NT2/D1 (cell line): ENCODE results near the gene NRP1.

Experiments
- DNase-seq: peaks from one replicate; pipeline ENCODE4 v3.0.0-alpha.2; 2011; ENCODE audit warnings: low read depth, low spot score
- H3K27me3 ChIP-seq: 2 replicates; pipeline ENCODE4 v1.6.0; 2011; ENCODE audit warnings: mild to moderate bottlenecking; ENCODE audit not compliant: insufficient read length, insufficient read depth
- H3K36me3 ChIP-seq: 2 replicates; pipeline ENCODE4 v1.6.1; 2011; ENCODE audit warnings: mild to moderate bottlenecking, low read length, mixed read lengths; ENCODE audit not compliant: insufficient read depth, insufficient read length
- H3K4me1 ChIP-seq: 2 replicates; pipeline ENCODE4 v1.5.1; 2011; ENCODE audit not compliant: insufficient read depth, insufficient read length
- H3K4me3 ChIP-seq: 2 replicates; pipeline ENCODE4 v1.5.1; 2011; ENCODE audit warnings: low read depth; ENCODE audit not compliant: insufficient read length
- H3K9ac ChIP-seq: 2 replicates; pipeline ENCODE4 v1.6.0; 2011; ENCODE audit warnings: low read depth; ENCODE audit not compliant: insufficient read length
- H3K9me3 ChIP-seq: 2 replicates; pipeline ENCODE4 v1.5.1; 2011; ENCODE audit warnings: mild to moderate bottlenecking, low read length; ENCODE audit not compliant: insufficient read depth
- SUZ12 ChIP-seq: IDR thresholded peaks from 2 replicates; pipeline ENCODE4 v1.6.1; 2011; ENCODE audit not compliant: insufficient read length, insufficient read depth; ENCODE audit errors: extremely low read depth
- YY1 ChIP-seq: IDR thresholded peaks from 2 replicates; pipeline ENCODE4 v1.6.1; 2011; ENCODE audit not compliant: insufficient read length, insufficient read depth
- ZNF274 ChIP-seq: IDR thresholded peaks from 2 replicates; pipeline ENCODE4 v1.6.1; 2011; ENCODE audit warnings: mild to moderate bottlenecking, low read depth, low read length

NRP1 gene

GRCh38 chr10:33376476-33376875 lies 42.0 kb upstream of the NRP1 start:
- H3K27me3 ChIP-seq, result no peaks in the 10 kb centered on the region
- no peak for TF ChIP-seq SUZ12
- no peak for TF ChIP-seq ZNF274
- TF ChIP-seq YY1, result no peak
- H3K4me3 ChIP-seq, result no peak overlapping the region
- no peaks in the 10 kb centered on the region for H3K4me1 ChIP-seq
- DNase-seq, result no peak
- no peaks in the 10 kb centered on the region for H3K9me3 ChIP-seq
- no peak overlapping the region for H3K9ac ChIP-seq
- no peaks in the 10 kb centered on the region for H3K36me3 ChIP-seq

DNA sequence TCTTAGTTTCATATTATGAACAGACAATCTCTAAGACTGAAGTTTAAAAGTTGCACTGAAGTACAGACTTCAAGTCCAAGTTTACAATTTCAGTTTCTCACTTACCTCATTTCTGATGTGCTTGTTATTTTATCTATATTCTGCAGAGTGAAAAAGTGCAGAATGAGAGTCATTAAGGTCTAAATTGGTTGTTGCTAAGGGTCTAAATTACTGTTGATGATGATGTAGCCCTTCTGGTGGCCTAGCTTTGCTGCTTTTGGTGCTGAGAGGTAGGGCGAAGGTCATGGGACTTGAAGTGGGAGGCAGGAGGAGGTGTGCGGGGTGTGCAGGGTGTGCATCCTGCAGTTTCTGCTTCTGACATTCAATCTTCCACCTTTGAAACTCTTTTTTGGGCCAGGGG lies 38.8 kb upstream of the NRP1 start:
- H3K4me3 ChIP-seq, result no peak overlapping the region
- DNase-seq, result no peak
- H3K9ac ChIP-seq, result no peak overlapping the region
- no peaks in the 10 kb centered on the region for H3K27me3 ChIP-seq
- no peaks in the 10 kb centered on the region for H3K4me1 ChIP-seq
- no peaks in the 10 kb centered on the region for H3K36me3 ChIP-seq
- TF ChIP-seq YY1 (no peak), ZNF274 (no peak), SUZ12 (no peak)
- no peaks in the 10 kb centered on the region for H3K9me3 ChIP-seq

GRCh38 chr10:33371234-33371633 lies 36.8 kb upstream of the NRP1 start:
- Histone ChIP-seq H3K27me3 (no peaks in the 10 kb centered on the region), H3K9ac (no peak overlapping the region), H3K4me1 (no peaks in the 10 kb centered on the region), H3K9me3 (peaks cover 11% of the 10 kb centered on the region), H3K36me3 (no peaks in the 10 kb centered on the region), H3K4me3 (no peak overlapping the region)
- no peak for DNase-seq
- TF ChIP-seq SUZ12 (no peak), ZNF274 (no peak), YY1 (no peak)

- TF ChIP-seq ZNF274 (no peak), YY1 (no peak), SUZ12 (no peak)
- H3K36me3 ChIP-seq, result no peaks in the 10 kb centered on the region
- no peak overlapping the region for H3K4me3 ChIP-seq
- no peak overlapping the region for H3K9ac ChIP-seq
- no peaks in the 10 kb centered on the region for H3K4me1 ChIP-seq
- DNase-seq, result no peak
- peaks cover 19% of the 10 kb centered on the region for H3K9me3 ChIP-seq
- H3K27me3 ChIP-seq, result no peaks in the 10 kb centered on the region
Measured at GRCh38 chr10:33370434-33370930, 36.0 kb upstream of the NRP1 start.

DNA sequence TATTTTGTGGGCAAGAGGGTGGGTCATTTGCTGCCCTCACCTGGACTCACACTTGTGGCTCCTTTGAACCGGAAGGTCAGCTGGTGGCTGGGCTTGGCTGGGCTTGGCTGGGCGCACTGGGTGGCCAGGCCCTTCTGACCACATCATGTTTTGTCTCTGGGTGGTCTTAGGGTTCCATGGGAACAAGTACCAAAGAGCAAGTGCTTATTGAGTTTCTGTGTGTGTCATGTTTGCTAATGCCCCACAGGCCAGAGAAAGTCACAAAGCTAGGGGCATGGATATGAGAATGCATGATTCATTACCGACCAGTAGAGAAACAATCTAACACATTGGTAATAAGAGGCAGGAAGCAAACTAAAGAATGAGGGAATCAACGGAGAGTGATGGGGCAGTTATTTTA lies 33.6 kb upstream of the NRP1 start:
- Histone ChIP-seq H3K9me3 (peaks cover 24% of the 10 kb centered on the region), H3K27me3 (no peaks in the 10 kb centered on the region), H3K9ac (no peak overlapping the region), H3K4me3 (no peak overlapping the region), H3K36me3 (no peaks in the 10 kb centered on the region), H3K4me1 (no peaks in the 10 kb centered on the region)
- DNase-seq, result no peak
- TF ChIP-seq YY1 (no peak), SUZ12 (no peak), ZNF274 (no peak)

- Histone ChIP-seq H3K36me3 (no peaks in the 10 kb centered on the region), H3K4me1 (no peaks in the 10 kb centered on the region), H3K9me3 (peaks cover 24% of the 10 kb centered on the region), H3K4me3 (no peak overlapping the region), H3K9ac (no peak overlapping the region), H3K27me3 (no peaks in the 10 kb centered on the region)
- TF ChIP-seq ZNF274 (no peak), YY1 (no peak), SUZ12 (no peak)
- no peak for DNase-seq
Measured at GRCh38 chr10:33365871-33366411, 31.5 kb upstream of the NRP1 start.

- no peak overlapping the region for H3K9ac ChIP-seq
- no peak for DNase-seq
- no peak for TF ChIP-seq SUZ12
- TF ChIP-seq YY1, result no peak
- no peak for TF ChIP-seq ZNF274
- H3K27me3 ChIP-seq, result no peaks in the 10 kb centered on the region
- H3K9me3 ChIP-seq, result peaks cover 24% of the 10 kb centered on the region
- no peaks in the 10 kb centered on the region for H3K4me1 ChIP-seq
- H3K36me3 ChIP-seq, result no peaks in the 10 kb centered on the region
- H3K4me3 ChIP-seq, result no peak overlapping the region
Measured at GRCh38 chr10:33365301-33365700, 30.8 kb upstream of the NRP1 start.

DNA sequence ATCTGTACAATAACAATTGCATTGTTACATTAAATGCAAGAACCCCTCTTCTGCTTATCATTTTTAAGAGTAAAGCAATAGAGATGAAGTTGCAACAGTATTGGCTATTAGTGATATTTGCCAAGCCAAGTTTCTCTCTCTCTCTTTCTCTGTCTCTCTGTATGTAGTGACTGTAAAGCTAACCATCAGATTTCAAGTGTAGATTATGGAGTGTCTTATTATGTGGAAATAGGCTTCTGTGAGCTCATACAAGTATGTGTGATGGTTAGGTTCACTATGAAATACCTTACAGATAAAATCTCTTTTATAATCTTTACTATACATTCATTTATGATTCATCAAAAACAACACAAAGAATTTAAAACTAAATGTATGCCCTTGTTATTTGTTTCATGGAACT lies 28.6 kb upstream of the NRP1 start:
- no peaks in the 10 kb centered on the region for H3K4me1 ChIP-seq
- no peak overlapping the region for H3K9ac ChIP-seq
- H3K9me3 ChIP-seq, result peaks cover 24% of the 10 kb centered on the region
- no peak for DNase-seq
- TF ChIP-seq ZNF274 (no peak), SUZ12 (no peak), YY1 (no peak)
- H3K27me3 ChIP-seq, result no peaks in the 10 kb centered on the region
- no peaks in the 10 kb centered on the region for H3K36me3 ChIP-seq
- H3K4me3 ChIP-seq, result no peak overlapping the region
